ENCODE data around the gene ISYNA1. TPM values are rescaled to one million over a fixed set of nuclear protein-coding genes. Genes with fewer than 3 reads are reported as not detected.

The ISYNA1 gene
- total RNA-seq (2012; rRNA removed) (3.4 and 3.9 TPM in 2 replicates), polyA plus RNA-seq (2012; rRNA removed) (24.7 and 29.4 TPM in 2 replicates), Bru-seq, nascent RNA (percentile 43 among the genes with signal in this experiment), BruChase-seq, experiment 1, labeled RNA remaining after a 6-hour chase (percentile 57 among the genes with signal in this experiment), BruChase-seq, experiment 2, labeled RNA remaining after a 2-hour chase (percentile 52 among the genes with signal in this experiment)
- polyA plus RNA-seq (2012; cell fraction: cytosol; rRNA removed), result 12.2 and 29.5 TPM in 2 replicates
- polyA plus RNA-seq (2012; cell fraction: nucleus; rRNA removed; ENCODE audit: low replicate concordance), result 118 and 248 TPM in 2 replicates
- long read RNA-seq, transcript ISYNA1-201 (11 exons, 2,420 nt), result major isoform, 13 of 25 reads
- long read RNA-seq, partial matches to known transcripts, result 7 of 25 reads
- long read RNA-seq, other reads (novel, unspliced or antisense), result 3 of 25 reads

GRCh38 chr19:18437491-18438330 lies at the start of gene ISYNA1:
TSS of gene ISYNA1 (minus strand) at chr19:18438133. CDS start at chr19:18437979, 154 bp downstream.
- intact Hi-C loops (cut with micrococcal nuclease), result no loop called here

More at GRCh38 chr19:18437491-18438330, at the start of gene ISYNA1:
- Histone ChIP-seq H3K4me1 (ENCODE audit: control insufficient read depth, insufficient read depth, low read length) (peaks cover 23% of the 10 kb centered on the region; the same call in 1 of the 2 replicates), H3K4me2 (ENCODE audit: low read depth, low read length) (peak within 1 kb of the TSS; percentile 97), H3K27me3 (ENCODE audit: control insufficient read depth, insufficient read depth, low read length) (no peaks in the 10 kb centered on the region), H3K23ac (ENCODE audit: low read depth, low read length) (peak within 1 kb of the TSS; percentile 66; the same call in 1 of the 2 replicates), H2BK20ac (ENCODE audit: low read depth, low read length) (no peak within 1 kb of the TSS), H3K36me3 (ENCODE audit: control insufficient read depth, insufficient read depth, low read length) (peaks cover 15% of the 10 kb centered on the region; the same call in 1 of the 2 replicates), H3K4ac (ENCODE audit: low read depth, low read length) (peak within 1 kb of the TSS; percentile 78), H2BK120ac (ENCODE audit: low read depth, low read length) (no peak within 1 kb of the TSS), H2AFZ (replicated peaks; ENCODE audit: low read length, poor library complexity) (peak within 1 kb of the TSS; percentile 92), H3K56ac (ENCODE audit: extremely low read depth, insufficient read depth, low read length) (no peak within 1 kb of the TSS), H3K9me1 (ENCODE audit: insufficient read depth, low read length) (peaks cover 12% of the 10 kb centered on the region; the same call in 1 of the 2 replicates), H2AK9ac (replicated peaks; ENCODE audit: low read depth, low read length, poor library complexity) (peak within 1 kb of the TSS; percentile 98), H2BK5ac (ENCODE audit: low read depth, low read length, poor library complexity, severe bottlenecking) (peak within 1 kb of the TSS; percentile 32), H2AK5ac (ENCODE audit: low read depth, low read length) (peak within 1 kb of the TSS; percentile 98; the same call in 1 of the 2 replicates), H3K4me3 (ENCODE audit: insufficient read depth, low read depth, low read length) (peak within 1 kb of the TSS; percentile 60), H4K20me1 (ENCODE audit: insufficient read depth, low read length) (peaks cover 56% of the 10 kb centered on the region), H3K14ac (replicated peaks; ENCODE audit: low read depth, low read length) (peak within 1 kb of the TSS; percentile 69; the same call in 1 of the 2 replicates), H3K9ac (ENCODE audit: low read depth, low read length) (peak within 1 kb of the TSS; percentile 39), H3K79me1 (ENCODE audit: low read depth in 1 of 2, low read length in 2 of 2) (peaks cover 7 to 24% of the 10 kb centered on the region in 2 experiments; a peak in 3 of 4 replicates), H3K18ac (ENCODE audit: low read depth, low read length) (no peak within 1 kb of the TSS), H2BK15ac (ENCODE audit: low read depth, low read length) (peak within 1 kb of the TSS; percentile 88; the same call in 1 of the 3 replicates), H4K8ac (ENCODE audit: low read depth in 2 of 2, low read length in 2 of 2) (peak within 1 kb of the TSS in 1 of 2 experiments; percentile 88; a peak in 1 of 4 replicates), H4K5ac (ENCODE audit: low read depth, low read length) (peak within 1 kb of the TSS; percentile 91), H3K27ac (ENCODE audit: insufficient read depth, low read length) (no peak within 1 kb of the TSS; the same call in 1 of the 2 replicates), H3K9me3 (ENCODE audit: control insufficient read depth, insufficient read depth, low read length) (no peaks in the 10 kb centered on the region), H4K91ac (ENCODE audit: insufficient read depth, low read depth, low read length) (peak within 1 kb of the TSS; percentile 83)
- in situ Hi-C loops (cut with MboI; ENCODE audit: low sequenced_read_pairs) (no loop called here), dilution Hi-C loops (cut with HindIII; ENCODE audit: low sequenced_read_pairs, unreplicated experiment) (no loop called here)
- CTCF ChIA-PET, result no interaction called here
- POLR2A ChIA-PET (ENCODE audit: unreplicated experiment), result no interaction called here
- 1% methylated on average over 42 of the region's 99 CpGs; no CpG with 5 or more reads in 1 of the 2 experiments for WGBS, 2 experiments (ENCODE audit: extremely low coverage in 2 of 2, insufficient read length in 1 of 2)
- no TSS peak for BruUV-seq (replicated peaks)
- ATAC-seq (ENCODE audit: low read depth) (peak; percentile 41), DNase-seq (peak; percentile 20)
- no peak for TF ChIP-seq MAFK (IDR thresholded peaks at IDR 0.05; ENCODE audit: low read depth, low read length)
- TF ChIP-seq RAD21 (IDR thresholded peaks at IDR 0.05; ENCODE audit: low read length), result no peak
- TF ChIP-seq CHD1 (IDR thresholded peaks at IDR 0.05; ENCODE audit: low read depth, low read length), result no peak
